Choroid plexus epithelial cell (primary cell): ENCODE data around the gene SMO.
A peak's percentile ranks its signal among the peaks of the same experiment; 100 is the strongest.

Source experiments
- DNase-seq: peaks from one replicate; pipeline ENCODE4 v3.0.0-alpha.2; 2010; ENCODE audit warnings: low read depth
- H3K4me3 ChIP-seq: 2 replicates; pipeline ENCODE4 v1.5.1; 2011; ENCODE audit warnings: low read depth, mild to moderate bottlenecking, control low read depth, low read length, moderate library complexity
- CTCF ChIP-seq: conservative IDR thresholded peaks from 2 replicates; pipeline ENCODE4 v1.5.1; 2011; ENCODE audit warnings: low read depth, mild to moderate bottlenecking, control low read depth, inconsistent platforms, low read length, moderate library complexity

The SMO gene

GRCh38 chr7:129188372-129188891, at the start of gene SMO:
Gene SMO, plus strand, starts transcription at chr7:129188633. Its CDS starts 519 bp downstream, at chr7:129189152.
- H3K4me3 ChIP-seq, result peak within 1 kb of the TSS; percentile 68

GRCh38 chr7:129143724-129144094, 44.7 kb upstream of the SMO start:
- no peak for DNase-seq
- H3K4me3 ChIP-seq, result no peak overlapping the region
- no peak for TF ChIP-seq CTCF

More at GRCh38 chr7:129188372-129188891, at the start of gene SMO:
- peak; percentile 41 for DNase-seq
- TF ChIP-seq CTCF, result no peak

GRCh38 chr7:129144095-129144833, 44.2 kb upstream of the SMO start, which contains the start of gene TSPAN33:
Gene TSPAN33, plus strand, starts transcription at chr7:129144707. Its CDS starts 274 bp downstream, at chr7:129144981.
- DNase-seq, result peak; percentile 62
- TF ChIP-seq CTCF, result no peak
- peak within 1 kb of the TSS; percentile 42 for H3K4me3 ChIP-seq

- no peak for DNase-seq
- peak; percentile 36 for TF ChIP-seq CTCF
- peak overlapping the region; percentile 30 for H3K4me3 ChIP-seq
Observed at GRCh38 chr7:129144834-129145668, 43.4 kb upstream of the SMO start.

GRCh38 chr7:129146237-129146979, 42.0 kb upstream of the SMO start:
- DNase-seq, result no peak
- H3K4me3 ChIP-seq, result no peak overlapping the region
- no peak for TF ChIP-seq CTCF

GRCh38 chr7:129147731-129148130, 40.7 kb upstream of the SMO start:
- no peak overlapping the region for H3K4me3 ChIP-seq
- no peak for TF ChIP-seq CTCF
- no peak for DNase-seq
